Measurements from ENCODE around the gene PLTP. TPM values are rescaled to one million over a fixed set of nuclear protein-coding genes. Genes with fewer than 3 reads are reported as not detected.

Gene PLTP
- total RNA-seq, 1 donor from 2014 or later, result 96.5 TPM

DNA sequence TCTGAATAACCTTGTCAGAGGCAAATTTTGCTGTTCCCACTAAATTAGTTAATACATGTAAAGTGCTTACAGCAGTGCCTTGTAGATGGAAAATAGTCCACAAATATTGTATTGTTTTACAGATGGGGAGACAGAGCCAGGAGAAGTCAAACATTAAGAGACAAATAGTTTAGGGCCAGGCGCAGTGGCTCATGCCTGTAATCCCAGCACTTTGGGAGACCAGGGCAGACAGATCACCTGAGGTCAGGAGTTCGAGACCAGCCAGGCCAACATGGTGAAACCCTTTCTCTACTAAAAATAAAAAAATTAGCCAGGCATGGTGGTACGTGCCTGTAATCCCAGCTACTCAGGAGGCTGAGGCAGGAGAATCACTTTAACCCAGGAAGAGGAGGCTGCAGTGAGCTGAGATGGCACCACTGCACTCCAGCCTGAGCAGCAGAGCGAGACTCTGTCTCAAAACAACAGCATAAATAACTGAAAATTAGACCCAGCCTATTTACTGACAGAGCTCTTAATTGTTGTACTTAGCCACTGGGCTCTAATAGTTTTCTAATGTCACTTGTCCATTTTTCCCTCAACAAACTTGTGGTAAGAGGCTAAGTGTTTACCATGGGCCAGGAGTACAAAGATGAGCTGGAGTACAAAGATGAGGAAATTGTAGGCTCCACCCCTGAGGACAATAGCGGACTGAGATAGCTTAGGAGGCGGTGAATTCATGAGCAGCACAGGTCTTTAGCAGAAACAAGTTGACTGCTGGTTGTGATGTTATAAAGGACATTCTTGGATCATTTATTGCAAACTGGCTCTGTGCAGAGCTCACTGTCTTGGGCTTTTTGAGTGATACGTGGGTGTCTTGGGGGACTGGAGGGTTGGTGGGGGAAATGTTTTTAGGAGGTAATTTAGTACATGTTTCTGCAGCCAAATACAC is 48.1 kb downstream of the PLTP start:
- Mint-ChIP-seq H3K27me3 (no peaks in the 10 kb centered on the region), H3K36me3 (peaks cover 4% of the 10 kb centered on the region), H3K9me3 (no peaks in the 10 kb centered on the region), H3K27ac (peak overlapping the region; percentile 64), H3K4me3 (no peak overlapping the region), H3K4me1 (ENCODE audit: unreplicated experiment) (peaks cover 14% of the 10 kb centered on the region)
- TF ChIP-seq, protein P1, sequence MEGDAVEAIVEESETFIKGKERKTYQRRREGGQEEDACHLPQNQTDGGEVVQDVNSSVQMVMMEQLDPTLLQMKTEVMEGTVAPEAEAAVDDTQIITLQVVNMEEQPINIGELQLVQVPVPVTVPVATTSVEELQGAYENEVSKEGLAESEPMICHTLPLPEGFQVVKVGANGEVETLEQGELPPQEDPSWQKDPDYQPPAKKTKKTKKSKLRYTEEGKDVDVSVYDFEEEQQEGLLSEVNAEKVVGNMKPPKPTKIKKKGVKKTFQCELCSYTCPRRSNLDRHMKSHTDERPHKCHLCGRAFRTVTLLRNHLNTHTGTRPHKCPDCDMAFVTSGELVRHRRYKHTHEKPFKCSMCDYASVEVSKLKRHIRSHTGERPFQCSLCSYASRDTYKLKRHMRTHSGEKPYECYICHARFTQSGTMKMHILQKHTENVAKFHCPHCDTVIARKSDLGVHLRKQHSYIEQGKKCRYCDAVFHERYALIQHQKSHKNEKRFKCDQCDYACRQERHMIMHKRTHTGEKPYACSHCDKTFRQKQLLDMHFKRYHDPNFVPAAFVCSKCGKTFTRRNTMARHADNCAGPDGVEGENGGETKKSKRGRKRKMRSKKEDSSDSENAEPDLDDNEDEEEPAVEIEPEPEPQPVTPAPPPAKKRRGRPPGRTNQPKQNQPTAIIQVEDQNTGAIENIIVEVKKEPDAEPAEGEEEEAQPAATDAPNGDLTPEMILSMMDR (conservative IDR thresholded peaks at IDR 0.05), result no peak
- DNase-seq (ENCODE audit: extremely low spot score, unreplicated experiment), result no peak

DNA sequence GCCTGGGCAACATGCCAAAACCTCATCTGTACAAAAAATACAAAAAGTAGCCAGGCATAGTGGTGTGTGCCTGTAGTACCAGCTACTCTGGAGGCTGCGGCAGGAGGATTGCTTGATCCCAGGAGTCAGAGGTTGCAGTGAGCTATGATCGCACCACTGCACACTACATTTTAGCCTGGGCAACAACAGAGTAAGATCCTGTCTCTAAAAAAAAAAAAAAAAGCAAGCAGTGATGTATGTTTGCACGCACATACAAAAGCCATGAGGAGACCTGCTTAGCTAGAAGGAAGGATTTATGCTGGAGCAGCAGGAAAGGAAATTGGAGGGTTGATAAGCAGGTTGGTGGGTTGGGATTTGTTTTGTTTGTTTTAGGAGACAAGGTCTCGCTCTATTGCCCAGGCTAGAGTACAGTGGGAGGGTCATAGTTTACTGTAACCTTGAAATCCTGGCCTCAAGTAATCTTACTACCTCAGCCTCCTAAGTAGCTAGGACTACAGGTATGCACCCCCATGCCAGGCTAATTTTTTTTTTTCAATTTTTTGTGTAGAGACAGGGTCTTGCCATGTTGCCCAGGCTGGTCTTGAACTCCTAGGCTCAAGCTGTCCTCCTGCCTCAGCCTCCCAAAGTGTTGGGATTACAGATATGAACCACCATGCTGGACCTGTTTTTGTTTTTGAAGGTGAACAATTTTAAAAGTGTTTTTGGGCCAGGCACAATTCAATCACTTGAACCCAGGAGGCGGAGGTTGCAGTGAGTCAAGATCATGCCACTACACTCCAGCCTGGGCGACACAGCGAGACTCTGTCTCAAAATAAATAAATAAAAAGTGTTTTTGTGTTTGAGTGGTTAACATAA is 50.5 kb downstream of the PLTP start:
- H3K36me3 Mint-ChIP-seq, result peaks cover 4% of the 10 kb centered on the region
- H3K4me1 Mint-ChIP-seq (ENCODE audit: unreplicated experiment), result peaks cover 30% of the 10 kb centered on the region
- H3K4me3 Mint-ChIP-seq, result no peak overlapping the region
- H3K27me3 Mint-ChIP-seq, result no peaks in the 10 kb centered on the region
- TF ChIP-seq, protein P1 (conservative IDR thresholded peaks at IDR 0.05), result no peak
- H3K27ac Mint-ChIP-seq, result peak overlapping the region; percentile 7
- no peak for DNase-seq (ENCODE audit: extremely low spot score, unreplicated experiment)
- H3K9me3 Mint-ChIP-seq, result no peaks in the 10 kb centered on the region

GRCh38 chr20:45860560-45861220 is 51.3 kb downstream of the PLTP start:
- Mint-ChIP-seq H3K4me3 (peak overlapping the region; percentile 27), H3K36me3 (peaks cover 4% of the 10 kb centered on the region), H3K27ac (peak overlapping the region; percentile 7), H3K4me1 (ENCODE audit: unreplicated experiment) (peaks cover 31% of the 10 kb centered on the region), H3K9me3 (no peaks in the 10 kb centered on the region), H3K27me3 (no peaks in the 10 kb centered on the region)
- DNase-seq (ENCODE audit: extremely low spot score, unreplicated experiment), result no peak
- TF ChIP-seq, protein P1 (conservative IDR thresholded peaks at IDR 0.05), result no peak

- DNase-seq (ENCODE audit: extremely low spot score, unreplicated experiment), result no peak
- Mint-ChIP-seq H3K27me3 (no peaks in the 10 kb centered on the region), H3K9me3 (no peaks in the 10 kb centered on the region), H3K36me3 (peaks cover 4% of the 10 kb centered on the region), H3K4me1 (ENCODE audit: unreplicated experiment) (peaks cover 31% of the 10 kb centered on the region), H3K4me3 (no peak overlapping the region), H3K27ac (no peak overlapping the region)
- TF ChIP-seq, protein P1 (conservative IDR thresholded peaks at IDR 0.05), result no peak
These were observed 52.0 kb downstream of the PLTP start for GRCh38 chr20:45859916-45860315.

DNA sequence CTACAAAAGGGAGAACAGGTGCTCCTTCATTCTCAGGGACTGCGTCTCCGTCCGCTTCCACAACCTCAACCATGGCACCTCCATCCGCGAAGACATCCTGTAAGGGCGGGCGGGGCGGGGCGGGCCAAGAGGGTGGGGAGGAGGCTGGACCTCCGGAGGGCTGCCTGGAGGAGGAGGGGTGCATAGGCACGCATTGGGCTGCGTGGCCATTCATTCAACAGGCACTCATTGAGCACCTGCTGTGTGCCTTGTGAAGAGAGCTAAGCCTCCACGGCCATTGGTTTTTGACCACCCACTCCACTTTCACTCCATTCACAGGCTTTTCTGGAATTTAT is 54.1 kb downstream of the PLTP start:
- no peaks in the 10 kb centered on the region for H3K9me3 Mint-ChIP-seq
- H3K4me3 Mint-ChIP-seq, result peak overlapping the region; percentile 96
- H3K27ac Mint-ChIP-seq, result peak overlapping the region; percentile 90
- H3K4me1 Mint-ChIP-seq (ENCODE audit: unreplicated experiment), result peaks cover 25% of the 10 kb centered on the region
- no peaks in the 10 kb centered on the region for H3K27me3 Mint-ChIP-seq
- TF ChIP-seq, protein P1 (conservative IDR thresholded peaks at IDR 0.05), result no peak
- no peaks in the 10 kb centered on the region for H3K36me3 Mint-ChIP-seq
- no peak for DNase-seq (ENCODE audit: extremely low spot score, unreplicated experiment)

All from type B pancreatic cell (in vitro differentiated cells).